Smooth muscle cell (in vitro differentiated cells): ENCODE data around the gene LGI4. TPM values are rescaled to one million over a fixed set of nuclear protein-coding genes. Genes with fewer than 3 reads are reported as not detected.

ENCODE experiments used
- DNase-seq: peaks from one replicate; lab custom pipeline; 2025; ENCODE audit not compliant: unreplicated experiment; lab: John Stamatoyannopoulos, UW
- H2AFZ ChIP-seq: fragments of 200-600 bp; sonication (generic); 2 replicates; pipeline ENCODE4 v1.6.0; 2016; ENCODE audit warnings: antibody characterized with exemption, low read depth, mild to moderate bottlenecking
- H3F3A ChIP-seq: fragments of 200-600 bp; sonication (generic); 2 replicates; pipeline ENCODE4 v1.6.0; 2017; ENCODE audit warnings: antibody characterized with exemption, low read depth
- H3K27ac ChIP-seq: fragments of 200-600 bp; sonication (generic); 2 replicates; pipeline ENCODE4 v1.5.1; 2016; ENCODE audit warnings: low read depth, mild to moderate bottlenecking
- H3K27me3 ChIP-seq: fragments of 200-600 bp; sonication (generic); 2 replicates; pipeline ENCODE4 v1.6.1; 2016; ENCODE audit warnings: low read depth, mild to moderate bottlenecking
- H3K36me3 ChIP-seq: fragments of 200-600 bp; sonication (generic); 2 replicates; pipeline ENCODE4 v1.5.1; 2016; ENCODE audit warnings: low read depth
- H3K4me1 ChIP-seq: fragments of 200-600 bp; sonication (generic); 2 replicates; pipeline ENCODE4 v1.5.1; 2016; ENCODE audit warnings: low read depth
- H3K4me2 ChIP-seq: fragments of 200-600 bp; sonication (generic); 2 replicates; pipeline ENCODE4 v1.6.0; 2016; ENCODE audit warnings: mild to moderate bottlenecking
- H3K4me3 ChIP-seq: fragments of 200-600 bp; sonication (generic); 2 replicates; pipeline ENCODE4 v1.5.1; 2016; ENCODE audit warnings: mild to moderate bottlenecking
- H3K79me2 ChIP-seq: fragments of 200-600 bp; sonication (generic); 2 replicates; pipeline ENCODE4 v1.6.0; 2016; ENCODE audit warnings: low read depth, mild to moderate bottlenecking
- H3K9ac ChIP-seq: fragments of 200-600 bp; sonication (generic); 2 replicates; pipeline ENCODE4 v1.6.0; 2016; ENCODE audit warnings: low read depth
- H3K9me3 ChIP-seq: fragments of 200-600 bp; sonication (generic); replicated peaks from 2 replicates; pipeline ENCODE4 v1.5.1; 2016; ENCODE audit warnings: low read depth
- H4K20me1 ChIP-seq: fragments of 200-600 bp; sonication (generic); 2 replicates; pipeline ENCODE4 v1.6.0; 2016; ENCODE audit warnings: low read depth
- CTCF ChIP-seq: fragments of 200-600 bp; sonication (generic); IDR thresholded peaks from 2 replicates; pipeline ENCODE4 v1.5.1; 2017; ENCODE audit warnings: borderline replicate concordance, mild to moderate bottlenecking, antibody characterized with exemption; ENCODE audit not compliant: insufficient read depth, poor library complexity, severe bottlenecking
- WGBS: methylation state at CpG from one replicate; pipeline ENCODE4 v1.1.7; 2016; ENCODE audit warnings: low lambda C conversion rate; 5-methylcytosine and 5-hydroxymethylcytosine counted together
- polyA plus RNA-seq: library from polyadenylated mRNA; unstranded; fragments of >200 nt; fragmentation: Nextera tagmentation; extraction: Ambion mirVana; gene quantifications from 2 replicates; pipeline ENCODE4 v1.2.1, GENCODE V29; 2016
- total RNA-seq: library from RNA; depleted of rRNA; stranded (reverse); fragments of >200 nt; gene quantifications from 2 replicates; pipeline ENCODE4 v1.2.3, GENCODE V29; 2014

LGI4 gene
- total and polyA plus RNA-seq, 2 experiments from 2014 or later = 0.17 to 0.22 TPM

GRCh38 chr19:35168196-35168595 lies 33.3 kb upstream of the LGI4 start:
- H3K4me2 ChIP-seq = no peak overlapping the region
- 90% methylated on average over 3 of the region's 3 CpGs for WGBS
- no peak for DNase-seq
- no peaks in the 10 kb centered on the region for H3F3A ChIP-seq
- H3K9ac ChIP-seq = no peak overlapping the region
- TF ChIP-seq CTCF = no peak
- H3K27me3 ChIP-seq = no peaks in the 10 kb centered on the region
- H3K4me3 ChIP-seq = no peak overlapping the region
- H3K79me2 ChIP-seq = no peaks in the 10 kb centered on the region
- no peaks in the 10 kb centered on the region for H3K4me1 ChIP-seq
- no peaks in the 10 kb centered on the region for H4K20me1 ChIP-seq
- H3K27ac ChIP-seq = no peak overlapping the region
- peaks cover 9% of the 10 kb centered on the region for H3K9me3 ChIP-seq
- no peak overlapping the region for H2AFZ ChIP-seq
- H3K36me3 ChIP-seq = peaks cover 31% of the 10 kb centered on the region

DNA sequence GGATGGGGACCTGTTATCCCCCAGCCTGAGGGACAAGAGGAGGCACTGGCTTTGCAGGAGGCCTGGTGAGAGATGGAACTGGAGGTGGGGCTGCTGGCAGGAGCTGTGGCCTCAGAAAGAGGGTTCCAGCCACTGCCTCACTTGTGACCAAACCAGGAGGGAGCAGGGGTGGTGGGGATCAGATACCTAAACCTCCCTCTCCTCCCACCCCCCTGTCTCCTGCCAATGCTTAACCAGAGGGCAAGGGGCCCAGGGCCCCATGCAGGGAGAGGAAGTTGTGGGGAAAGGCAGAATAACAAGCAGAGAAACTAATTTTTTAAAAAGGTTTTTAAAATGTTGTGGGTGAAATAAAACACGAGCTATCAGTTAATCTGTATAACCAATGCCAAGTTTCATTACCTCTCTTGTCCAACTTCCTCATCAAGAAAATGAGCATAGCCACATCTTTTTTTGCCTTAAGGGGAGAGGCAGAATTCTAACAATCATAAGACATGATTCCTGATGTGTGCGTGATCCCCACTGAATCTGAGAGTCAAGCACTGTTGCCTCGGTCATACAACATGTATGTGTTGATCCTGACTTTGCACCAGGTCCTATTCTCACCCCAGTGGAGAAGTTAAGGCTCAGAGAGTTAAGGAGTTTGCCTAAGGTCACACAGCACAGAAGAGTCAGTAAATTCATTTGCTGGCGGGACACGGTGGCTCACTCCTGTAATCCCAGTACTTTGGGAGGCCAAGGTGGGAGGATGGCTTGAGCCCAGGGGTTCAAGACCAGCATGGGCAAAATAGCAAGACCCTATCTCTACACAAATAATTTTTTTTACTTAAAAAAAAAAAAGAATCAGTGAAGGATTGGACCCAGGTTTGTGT lies 32.6 kb upstream of the LGI4 start:
- H3K4me1 ChIP-seq = no peaks in the 10 kb centered on the region
- peaks cover 9% of the 10 kb centered on the region for H3K9me3 ChIP-seq
- H3K27me3 ChIP-seq = no peaks in the 10 kb centered on the region
- peaks cover 37% of the 10 kb centered on the region for H3K36me3 ChIP-seq
- H3K79me2 ChIP-seq = no peaks in the 10 kb centered on the region
- H3K4me2 ChIP-seq = no peak overlapping the region
- no peak overlapping the region for H3K4me3 ChIP-seq
- no peak for TF ChIP-seq CTCF
- WGBS = 98% methylated on average over 5 of the region's 5 CpGs
- H3F3A ChIP-seq = no peaks in the 10 kb centered on the region
- no peak overlapping the region for H3K9ac ChIP-seq
- no peaks in the 10 kb centered on the region for H4K20me1 ChIP-seq
- DNase-seq = no peak
- H3K27ac ChIP-seq = no peak overlapping the region
- no peak overlapping the region for H2AFZ ChIP-seq

DNA sequence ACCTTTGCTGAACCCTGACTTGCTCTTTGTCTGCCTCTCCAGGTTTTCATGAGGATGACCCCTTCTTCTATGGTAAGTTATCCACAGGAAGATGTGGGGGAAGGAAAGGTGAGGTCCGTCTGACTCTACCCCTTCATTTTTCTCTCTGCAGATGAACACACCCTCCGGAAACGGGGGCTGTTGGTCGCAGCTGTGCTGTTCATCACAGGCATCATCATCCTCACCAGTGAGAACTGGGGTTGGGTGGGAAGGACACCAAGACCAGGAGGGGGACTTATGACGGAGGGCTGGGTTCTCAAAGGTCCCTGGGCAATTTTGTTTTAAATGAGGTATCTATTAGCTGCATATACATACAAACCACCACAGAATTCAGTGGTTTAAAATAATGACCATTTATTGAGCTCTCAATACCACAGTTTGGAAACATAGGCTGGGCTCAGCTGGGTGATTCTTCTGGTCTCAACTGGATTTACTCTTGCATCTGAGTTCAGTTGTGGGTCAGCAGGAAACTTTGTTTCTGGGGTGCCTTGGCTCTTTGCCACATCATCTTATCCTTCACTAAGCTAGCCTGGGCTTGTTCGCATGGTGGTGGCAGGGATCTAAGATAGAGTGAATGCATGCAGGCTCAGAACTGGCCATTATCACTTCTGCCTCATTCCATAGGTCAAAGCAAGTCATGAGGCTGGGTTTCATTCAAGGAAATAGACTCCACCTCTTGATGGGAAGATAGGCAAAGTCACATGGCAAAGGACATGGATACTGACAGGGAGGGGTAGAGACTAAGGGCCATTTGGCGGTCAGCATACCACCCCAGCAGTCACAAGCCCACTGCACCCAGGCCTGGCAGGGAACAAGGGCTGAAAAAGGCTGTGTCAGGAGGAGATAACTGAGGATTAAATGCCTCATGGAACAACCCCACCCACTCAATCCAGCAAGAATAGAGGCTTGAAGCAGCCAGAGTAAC lies 31.5 kb upstream of the LGI4 start:
- Histone ChIP-seq H3K27me3 (no peaks in the 10 kb centered on the region), H3K79me2 (no peaks in the 10 kb centered on the region), H4K20me1 (no peaks in the 10 kb centered on the region), H3K4me1 (no peaks in the 10 kb centered on the region), H3F3A (no peaks in the 10 kb centered on the region), H3K9ac (no peak overlapping the region), H3K4me3 (no peak overlapping the region), H3K4me2 (no peak overlapping the region), H3K36me3 (peaks cover 48% of the 10 kb centered on the region), H3K9me3 (peaks cover 9% of the 10 kb centered on the region), H2AFZ (no peak overlapping the region), H3K27ac (no peak overlapping the region)
- no peak for TF ChIP-seq CTCF
- WGBS = 95% methylated on average over 7 of the region's 7 CpGs
- no peak for DNase-seq
